Activated T-helper 1 cell treated with Interleukin-2 at 50 U/mL for 16 hours (primary cell): Measurements from ENCODE around the gene PITRM1.
"Not testable (repeated sequence)": the region's sequence is repeated elsewhere in the genome, so short reads cannot be mapped to it uniquely, and the experiment has no call there.

Source experiments
- DNase-seq: peaks from one replicate; pipeline ENCODE4 v3.0.0-alpha.2; 2020; ENCODE audit warnings: low read depth

Gene PITRM1

DNA sequence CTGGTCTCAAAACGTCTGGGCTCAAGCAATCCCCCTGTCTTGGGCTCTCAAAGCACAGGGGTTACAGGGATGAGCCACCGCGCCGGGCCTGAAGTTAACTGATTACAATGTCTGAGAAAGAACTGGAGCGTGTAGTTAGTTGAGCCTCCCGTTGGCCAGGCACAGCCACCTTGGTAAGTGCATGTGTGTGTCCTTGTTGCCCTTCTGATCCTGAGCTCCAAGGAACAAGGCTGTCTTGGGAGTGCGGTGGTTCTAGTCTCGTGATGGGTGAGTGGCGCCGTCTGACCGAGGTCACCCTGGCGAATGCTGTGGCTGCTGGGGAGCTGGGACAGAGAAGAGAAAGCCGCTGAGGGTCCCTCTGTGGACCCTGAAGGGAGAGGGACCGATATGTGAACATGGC is 50.5 kb downstream of the PITRM1 start:
- DNase-seq = no peak

DNA sequence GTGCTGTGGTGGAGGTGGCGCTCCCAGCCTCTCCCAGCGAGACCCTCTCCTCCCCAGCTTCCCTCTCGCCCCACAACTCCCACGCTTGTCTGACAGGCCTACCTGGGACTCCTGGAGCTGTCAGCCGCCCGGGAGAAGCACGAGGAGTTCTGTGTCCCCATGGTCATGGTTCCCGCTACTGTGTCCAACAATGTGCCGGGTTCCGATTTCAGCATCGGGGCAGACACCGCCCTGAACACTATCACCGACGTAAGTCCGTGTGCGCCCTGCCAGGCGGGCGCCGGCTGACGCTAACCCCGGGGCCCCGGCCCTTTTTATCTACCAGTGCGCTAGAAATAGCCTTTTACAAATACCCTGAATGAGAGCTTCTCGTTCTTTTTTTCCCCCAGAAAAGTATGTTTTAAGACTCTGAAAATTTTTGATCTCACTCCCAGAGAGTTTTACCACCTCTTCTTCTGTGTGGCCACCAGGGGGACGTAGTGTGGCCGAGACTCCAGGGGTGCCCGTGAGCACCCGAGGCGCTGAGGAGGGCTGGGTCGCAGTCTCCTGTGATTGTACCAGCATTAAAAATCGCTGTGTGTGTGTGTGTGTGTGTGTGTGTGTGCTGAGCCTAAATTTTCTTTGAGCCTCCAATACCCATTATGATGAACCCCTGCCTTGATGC is 52.7 kb downstream of the PITRM1 start:
- no peak for DNase-seq

DNA sequence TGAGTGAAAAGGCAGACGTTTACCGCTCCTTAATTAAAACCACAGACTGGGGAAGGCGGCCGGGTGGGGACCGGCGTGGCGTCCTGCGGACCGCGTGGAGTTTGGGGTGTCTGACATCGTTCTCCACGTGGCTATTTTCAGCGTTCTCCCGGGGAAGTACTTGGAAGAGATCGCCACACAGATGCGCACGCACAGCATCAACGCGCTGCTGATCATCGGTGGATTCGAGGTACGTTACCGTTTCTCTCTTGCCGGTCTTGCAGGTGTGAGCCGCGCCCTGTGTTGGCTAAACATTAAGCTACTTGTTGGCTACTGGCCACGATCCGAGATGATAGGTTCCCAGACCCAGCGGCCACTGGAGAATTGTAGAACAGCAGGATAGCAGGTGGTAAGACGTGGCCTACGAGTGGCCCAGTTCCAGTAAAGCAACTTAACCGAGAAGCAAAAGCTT is 53.9 kb downstream of the PITRM1 start:
- no peak for DNase-seq

DNA sequence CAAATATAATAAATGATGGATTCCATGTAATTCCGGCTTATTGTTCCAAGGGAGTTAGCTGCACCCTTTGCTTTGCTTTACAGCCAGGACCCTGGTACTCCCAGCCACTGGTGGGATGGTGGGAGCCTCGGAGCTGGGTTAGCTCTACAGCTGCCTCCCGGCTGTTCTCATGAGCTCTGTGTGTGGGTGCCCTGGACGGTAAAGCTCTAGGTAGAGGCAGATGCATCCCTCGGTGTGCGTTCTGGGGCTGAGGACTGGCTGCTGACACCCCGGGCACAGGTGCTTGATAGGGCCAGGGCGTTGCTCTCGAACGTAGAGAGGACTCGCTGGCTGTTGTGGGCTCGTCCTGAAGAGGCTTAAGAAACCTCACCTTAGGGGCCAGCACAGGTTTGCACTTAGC is 55.1 kb downstream of the PITRM1 start:
- DNase-seq = no peak

DNA sequence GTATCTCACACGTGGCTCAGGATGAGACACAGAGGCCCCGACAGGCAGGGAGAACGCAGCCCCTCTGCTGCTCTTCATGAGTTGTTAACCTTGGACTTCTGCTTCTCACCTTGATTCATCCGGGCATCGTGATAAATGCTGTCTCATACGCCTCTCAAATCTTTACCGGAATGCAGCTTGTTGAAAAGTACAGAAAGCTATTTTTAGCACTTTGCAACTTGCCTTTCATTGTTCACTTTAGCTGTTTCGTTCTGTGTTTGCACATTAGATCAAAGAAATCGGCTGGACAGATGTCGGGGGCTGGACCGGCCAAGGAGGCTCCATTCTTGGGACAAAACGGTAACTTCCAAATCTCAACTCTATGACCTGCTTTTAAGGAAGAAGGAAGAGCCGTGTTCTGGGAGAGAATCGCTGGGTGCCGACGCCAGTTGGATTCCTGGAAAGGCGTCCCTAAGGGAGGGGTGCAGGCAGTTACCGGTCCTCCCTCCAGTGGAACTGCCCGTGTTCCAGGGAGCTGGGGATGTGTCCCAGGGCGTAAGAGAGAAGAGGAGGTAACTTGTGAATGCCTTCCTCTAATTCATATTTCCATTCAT is 56.0 kb downstream of the PITRM1 start:
- DNase-seq = no peak

DNA sequence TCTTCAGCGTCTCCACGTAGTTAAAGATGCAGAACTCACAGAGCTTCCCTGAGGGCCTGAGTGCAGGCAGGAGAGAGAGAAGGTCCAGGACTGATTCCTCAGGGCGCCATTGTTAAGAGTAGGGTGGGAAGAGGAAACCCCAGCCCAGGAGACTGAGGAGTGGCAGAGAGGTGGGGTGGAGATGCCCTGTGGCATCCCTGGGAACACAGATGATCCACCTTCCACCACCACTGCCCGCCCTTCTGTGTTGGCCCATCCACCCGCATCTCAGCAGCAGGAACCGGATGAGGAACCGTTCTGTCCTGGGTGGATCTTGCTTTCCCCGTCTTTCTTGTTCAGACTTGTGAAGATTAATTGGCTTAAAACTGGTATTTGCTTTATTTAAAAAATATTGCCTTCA is 56.9 kb downstream of the PITRM1 start:
- no peak for DNase-seq

DNA sequence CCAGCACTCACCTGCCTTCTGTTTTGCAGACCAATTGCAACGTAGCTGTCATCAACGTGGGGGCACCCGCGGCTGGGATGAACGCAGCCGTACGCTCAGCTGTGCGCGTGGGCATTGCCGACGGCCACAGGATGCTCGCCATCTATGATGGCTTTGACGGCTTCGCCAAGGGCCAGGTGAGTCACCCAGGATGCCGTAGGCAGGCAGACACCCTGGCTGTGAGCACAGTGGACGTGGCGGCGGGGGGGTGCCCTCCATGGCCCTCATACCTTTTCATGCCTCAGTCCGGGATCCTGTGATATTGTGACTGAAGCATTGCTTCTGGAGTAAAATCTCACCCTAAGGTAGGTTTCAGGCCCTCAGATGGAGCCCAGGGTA is 59.2 kb downstream of the PITRM1 start:
- DNase-seq = no peak

DNA sequence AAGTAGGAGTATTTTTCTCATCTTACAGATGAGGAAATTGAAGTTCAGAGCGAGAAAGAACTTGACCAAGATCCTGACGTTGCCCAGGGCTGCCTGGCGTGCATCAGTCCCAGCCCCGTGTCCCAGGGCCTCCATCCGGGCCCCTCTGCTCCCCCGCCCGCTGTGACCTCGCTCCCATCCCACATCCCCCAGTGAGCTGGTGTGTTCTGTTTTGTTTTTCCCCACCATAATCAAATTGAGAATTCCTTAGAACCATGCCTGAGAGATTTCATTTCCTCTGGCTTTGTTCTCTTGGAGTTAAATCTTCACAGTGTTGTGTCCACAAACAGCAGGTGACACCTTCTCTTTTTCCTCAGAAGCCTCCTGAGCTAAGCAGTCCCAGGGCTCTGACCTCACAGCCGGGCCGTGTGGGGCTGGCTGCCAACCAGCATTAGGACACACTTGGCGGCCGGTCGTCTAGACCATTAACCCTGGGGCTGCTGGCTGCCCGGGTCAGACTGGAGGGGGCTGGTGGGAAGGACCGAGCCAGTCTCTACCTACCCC is 60.9 kb downstream of the PITRM1 start:
- no peak for DNase-seq

DNA sequence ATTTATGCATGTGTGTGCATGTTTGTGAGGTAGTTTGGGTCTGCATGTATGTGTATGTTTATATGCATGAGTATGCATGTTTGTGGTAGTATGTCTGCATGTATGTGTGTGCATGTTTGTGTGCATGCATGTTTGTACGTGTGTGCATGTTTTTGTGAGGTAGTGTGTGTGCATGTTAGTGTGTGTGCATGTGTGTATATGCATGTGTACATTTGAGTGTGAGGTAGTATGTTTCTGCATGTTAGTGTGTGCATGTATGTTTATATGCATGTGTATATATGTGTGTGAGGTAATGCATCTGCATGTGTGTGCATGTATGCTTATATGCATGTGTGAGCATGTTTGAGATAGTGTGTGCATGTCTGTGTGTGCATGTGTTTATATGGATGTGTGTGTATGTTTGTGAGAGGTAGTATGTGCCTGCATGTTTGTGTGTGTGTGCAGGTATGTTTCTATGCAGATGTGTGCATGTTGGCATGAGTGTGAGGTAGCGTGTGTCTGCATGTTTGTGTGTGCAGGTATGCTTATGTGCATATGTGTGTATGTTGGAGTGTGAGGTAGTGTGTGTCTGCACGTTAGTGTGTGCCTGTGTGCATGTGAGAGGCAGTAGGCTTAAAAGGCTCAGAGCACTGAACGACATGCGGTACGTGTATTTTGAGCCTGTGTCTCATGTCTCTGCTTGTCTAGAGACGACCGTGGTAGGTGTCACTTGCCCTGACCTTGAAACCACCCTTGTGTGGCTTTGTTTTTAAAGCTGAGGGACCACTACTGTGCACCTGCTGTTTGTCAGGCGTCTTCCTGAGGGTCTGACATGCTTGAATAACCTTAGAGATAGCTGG is 61.6 kb downstream of the PITRM1 start:
- DNase-seq = no peak

DNA sequence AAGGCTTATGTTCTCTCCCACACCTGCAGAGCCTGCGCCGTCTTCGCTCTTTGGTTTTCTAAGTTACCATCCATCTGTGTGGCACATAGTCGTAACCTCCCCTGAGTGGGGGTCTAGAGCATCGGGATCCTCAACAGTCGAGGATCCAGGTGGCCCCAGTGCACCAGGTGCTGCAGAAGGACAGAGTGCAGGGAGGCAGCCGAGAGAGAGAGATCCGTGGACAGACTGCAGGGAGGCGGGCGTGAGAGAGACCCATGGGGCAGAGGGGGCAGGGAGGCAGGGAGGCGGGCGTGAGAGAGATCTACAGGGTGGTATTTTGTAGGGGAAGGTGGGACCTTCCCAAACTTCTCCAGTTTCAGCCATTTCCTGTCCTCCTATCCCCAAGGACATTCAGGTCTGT is 62.9 kb downstream of the PITRM1 start:
- DNase-seq = no peak

DNA sequence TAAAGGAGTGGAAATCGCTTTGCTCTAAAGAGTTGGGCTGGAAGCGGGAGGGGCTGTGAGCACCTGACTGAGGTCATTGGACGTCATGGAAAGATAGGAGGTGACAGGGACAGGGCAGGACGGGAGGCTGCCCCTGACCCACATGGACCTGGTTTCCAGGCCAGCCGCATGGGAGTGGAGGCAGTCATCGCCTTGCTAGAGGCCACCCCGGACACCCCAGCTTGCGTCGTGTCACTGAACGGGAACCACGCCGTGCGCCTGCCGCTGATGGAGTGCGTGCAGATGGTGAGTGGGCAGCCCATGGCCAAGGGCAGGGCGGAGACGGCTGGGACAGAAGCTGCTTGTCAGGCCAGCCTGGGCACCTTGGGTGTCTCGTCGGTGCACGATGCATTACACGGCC is 63.4 kb downstream of the PITRM1 start:
- DNase-seq = no peak

DNA sequence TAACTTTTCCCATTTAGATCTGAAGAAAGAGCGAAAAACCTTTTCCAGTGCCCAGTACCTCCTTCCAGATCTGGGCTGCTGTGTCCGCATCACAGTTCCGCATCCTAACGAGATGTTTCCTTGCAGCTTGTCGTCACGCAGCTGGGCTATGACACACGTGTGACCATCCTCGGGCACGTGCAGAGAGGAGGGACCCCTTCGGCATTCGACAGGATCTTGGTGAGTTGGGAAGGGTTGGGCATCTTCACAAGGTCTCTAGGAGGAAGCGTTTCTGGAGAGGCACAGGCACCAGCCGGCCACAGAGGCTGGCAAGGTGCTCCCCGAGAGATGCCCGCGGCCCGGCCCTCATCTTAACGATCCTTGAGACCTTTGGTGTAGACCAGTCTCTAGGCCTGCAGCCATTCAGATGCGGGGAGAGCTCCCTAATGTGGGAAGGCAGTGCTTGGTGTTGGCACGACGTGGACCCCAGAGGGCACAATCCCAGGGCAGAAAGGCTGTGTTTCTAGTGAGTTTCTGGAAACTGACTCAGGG is 63.9 kb downstream of the PITRM1 start:
- DNase-seq = no peak

DNA sequence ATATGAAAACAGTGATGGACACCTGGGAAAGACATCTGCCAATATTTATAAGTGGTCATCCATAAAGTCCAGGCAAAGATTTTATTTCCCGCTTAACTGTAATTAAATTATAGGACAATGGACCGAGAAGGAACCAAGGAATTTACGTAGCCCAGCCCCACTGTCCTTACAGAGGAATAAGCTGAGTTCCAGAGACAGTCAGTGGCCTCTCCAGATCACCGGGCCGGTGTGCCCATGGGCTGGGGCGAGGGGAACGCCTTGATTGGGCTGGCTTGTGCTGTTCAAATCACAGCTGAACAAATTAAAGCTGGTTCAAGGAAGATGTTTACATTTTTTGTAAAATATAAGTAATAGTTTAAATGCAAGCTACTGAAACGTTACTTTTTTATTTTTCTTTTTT is 64.5 kb downstream of the PITRM1 start:
- DNase-seq = no peak

DNA sequence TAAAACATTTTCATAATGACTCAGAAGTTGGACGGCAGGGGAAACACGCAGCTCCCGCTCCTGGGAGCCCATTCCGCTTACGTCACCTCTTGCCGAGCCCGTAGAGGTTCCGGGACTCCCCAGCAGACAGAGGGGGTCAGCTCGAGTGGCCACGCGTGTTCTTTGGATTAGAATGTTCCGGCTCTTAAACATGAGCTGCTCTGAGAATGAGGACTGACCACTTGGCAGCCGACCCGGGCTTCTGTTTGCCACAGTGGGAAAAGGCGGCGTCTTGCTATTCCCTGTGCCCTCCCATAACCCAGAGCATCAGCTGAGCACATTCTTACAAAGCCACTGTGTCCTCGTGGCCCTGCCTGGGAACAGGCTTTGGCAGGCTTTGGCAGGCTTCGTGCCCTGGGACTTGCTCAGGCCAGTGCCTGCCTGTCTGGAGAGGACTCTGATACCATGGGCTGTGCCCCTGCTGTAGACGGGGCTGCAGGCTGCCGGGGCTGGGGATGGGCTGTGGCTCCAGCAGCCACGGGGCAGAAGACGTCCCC is 65.1 kb downstream of the PITRM1 start:
- DNase-seq = no peak

DNA sequence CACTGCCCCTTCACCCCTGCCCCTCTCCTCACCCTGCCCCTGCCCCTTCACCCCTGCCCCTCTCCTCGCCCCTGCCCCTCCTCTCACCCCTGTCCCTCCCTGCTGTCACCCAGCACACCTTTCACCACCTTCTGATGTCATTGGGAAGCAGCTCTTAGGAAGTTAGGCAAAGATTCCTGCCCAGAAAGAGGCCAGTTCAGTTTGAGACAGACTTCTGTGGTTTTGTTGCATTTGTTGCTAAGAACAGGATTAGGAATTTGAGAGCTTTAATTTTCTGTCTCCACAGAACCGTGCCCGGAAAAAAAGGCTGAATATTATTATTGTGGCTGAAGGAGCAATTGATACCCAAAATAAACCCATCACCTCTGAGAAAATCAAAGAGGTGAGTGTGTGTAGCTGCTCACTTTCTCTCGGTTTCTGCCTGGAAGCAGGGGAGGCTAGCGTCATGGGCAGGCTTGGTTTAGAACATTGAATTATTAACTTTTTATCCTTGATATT is 65.6 kb downstream of the PITRM1 start:
- DNase-seq = no peak

DNA sequence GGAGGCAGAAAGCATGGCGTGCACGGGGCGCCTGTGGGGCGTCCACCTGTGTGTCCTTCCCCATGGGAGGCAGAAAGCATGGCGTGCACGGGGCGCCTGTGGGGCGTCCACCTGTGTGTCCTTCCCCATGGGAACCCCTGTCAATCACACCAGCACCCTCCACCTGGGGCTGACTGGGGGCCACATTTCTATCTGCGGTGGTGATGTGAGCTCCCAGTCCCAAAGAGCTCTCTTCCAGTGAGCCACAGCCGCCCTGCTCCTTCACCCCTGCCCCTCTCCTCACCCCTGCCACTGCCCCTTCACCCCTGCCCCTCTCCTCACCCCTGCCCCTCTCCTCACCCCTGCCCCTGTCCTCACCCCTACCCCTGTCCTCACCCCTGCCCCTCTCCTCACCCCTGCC is 66.3 kb downstream of the PITRM1 start:
- not testable (repeated sequence) for DNase-seq

DNA sequence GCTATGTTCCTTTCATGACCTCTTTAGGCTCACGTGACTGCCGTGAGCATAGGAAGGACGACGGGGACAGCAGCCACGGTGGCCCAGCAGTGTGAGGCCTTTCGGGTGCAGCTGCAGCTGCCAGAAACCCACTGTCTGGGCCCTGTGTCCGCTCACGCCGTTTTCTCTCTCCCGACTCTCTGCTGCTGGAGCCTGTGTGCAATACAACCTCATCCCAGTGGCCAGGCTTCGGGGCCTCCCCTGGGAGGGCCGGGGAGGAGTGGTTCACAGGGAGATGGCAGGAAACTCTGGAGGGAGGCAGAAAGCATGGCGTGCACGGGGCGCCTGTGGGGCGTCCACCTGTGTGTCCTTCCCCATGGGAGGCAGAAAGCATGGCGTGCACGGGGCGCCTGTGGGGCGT is 66.7 kb downstream of the PITRM1 start:
- DNase-seq = no peak

DNA sequence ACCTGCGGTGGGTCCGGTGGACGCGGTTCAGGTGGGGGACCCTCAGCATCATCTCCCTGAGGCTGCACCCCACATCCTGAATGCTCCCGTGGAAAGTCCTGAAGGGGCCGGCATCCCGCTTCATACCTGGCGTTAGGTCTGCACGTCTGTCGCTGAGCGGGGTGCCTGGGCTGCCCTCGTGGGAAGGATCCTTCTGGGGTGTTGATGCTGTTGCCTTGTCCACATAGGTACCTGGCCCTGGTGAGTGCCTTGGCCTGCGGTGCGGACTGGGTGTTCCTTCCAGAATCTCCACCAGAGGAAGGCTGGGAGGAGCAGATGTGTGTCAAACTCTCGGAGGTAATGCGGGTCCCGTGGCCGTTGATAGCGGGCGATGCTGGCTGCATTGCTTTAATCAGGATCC is 67.4 kb downstream of the PITRM1 start:
- DNase-seq = no peak

DNA sequence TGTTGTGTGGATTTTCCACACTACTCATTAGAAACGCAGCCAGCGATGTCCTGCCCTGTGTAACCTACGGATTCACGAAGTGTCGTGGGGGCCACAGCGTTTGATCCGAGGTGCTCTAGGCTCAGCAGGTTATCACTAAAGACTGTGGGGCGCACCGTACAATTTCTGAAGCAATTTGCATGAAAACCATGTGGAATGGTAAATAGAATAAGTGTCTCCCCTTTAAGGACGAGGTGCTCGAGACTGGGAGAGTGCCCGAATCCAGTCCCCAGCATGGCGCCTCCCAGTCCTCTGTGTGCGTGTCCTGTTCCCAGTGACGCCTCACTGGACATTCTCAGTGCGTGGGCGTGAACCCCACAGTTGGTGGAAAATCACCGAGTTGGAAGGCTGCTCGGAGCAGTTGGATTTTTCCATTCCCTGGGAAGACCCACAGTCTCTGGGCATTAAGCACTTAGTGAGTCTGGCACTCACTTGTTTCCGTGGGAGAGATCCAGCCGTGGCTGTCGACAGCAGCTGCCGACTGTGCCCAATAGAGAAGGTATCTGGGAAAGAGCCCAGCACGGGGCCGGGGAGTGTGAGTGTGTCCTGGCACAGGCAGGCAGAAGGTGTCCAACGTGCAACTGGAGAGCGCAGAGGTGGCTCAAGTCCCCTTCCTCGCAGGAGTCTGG is 68.2 kb downstream of the PITRM1 start:
- DNase-seq = no peak

DNA sequence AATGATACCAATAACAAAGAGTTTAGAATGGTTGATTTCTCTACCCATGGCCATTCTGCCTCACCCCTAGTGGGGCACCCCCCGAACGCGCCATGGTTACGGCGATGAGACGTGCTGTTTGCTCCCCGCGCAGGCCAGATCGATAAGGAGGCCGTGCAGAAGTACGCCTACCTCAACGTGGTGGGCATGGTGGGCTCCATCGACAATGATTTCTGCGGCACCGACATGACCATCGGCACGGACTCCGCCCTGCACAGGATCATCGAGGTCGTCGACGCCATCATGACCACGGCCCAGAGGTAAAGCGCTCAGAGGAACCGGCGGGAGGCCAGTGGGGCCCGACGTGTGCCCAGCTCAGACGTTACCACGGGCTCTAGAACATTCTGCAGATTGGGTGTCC is 68.9 kb downstream of the PITRM1 start:
- no peak for DNase-seq

DNA sequence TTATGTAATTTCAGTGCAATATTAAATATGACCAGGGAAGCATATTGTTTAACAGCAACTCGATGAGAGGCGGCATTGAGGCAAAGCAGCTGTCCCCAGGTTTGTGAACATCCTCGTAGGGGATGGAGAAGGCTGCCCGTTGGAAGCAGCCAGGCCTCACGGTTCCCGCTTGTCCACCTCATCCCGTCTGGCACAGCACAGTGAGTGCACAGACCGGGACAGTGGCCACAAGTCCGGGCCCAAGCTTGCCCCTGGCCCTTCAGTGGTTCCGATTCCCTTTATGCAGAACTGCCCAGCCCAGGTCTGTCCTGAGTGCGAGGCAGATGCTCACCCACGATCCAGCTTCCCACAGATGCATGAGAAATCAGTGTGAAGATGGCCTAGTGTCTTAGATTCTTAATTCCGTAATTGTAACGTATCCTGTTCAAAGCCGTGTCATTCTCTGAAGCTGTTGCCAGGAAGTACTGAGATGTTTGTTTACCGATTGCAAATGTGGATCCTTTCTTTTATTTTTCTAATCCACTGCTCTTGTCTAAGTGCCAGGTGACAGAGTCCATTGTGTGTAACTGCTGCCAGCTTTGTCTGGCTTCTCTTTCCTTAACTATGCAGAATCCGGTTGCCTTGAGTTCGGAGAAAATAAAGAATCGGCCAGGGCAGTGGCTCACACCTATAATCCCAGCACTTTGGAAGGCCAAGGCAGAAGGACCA is 69.7 kb downstream of the PITRM1 start:
- no peak for DNase-seq
